Activated naive CD8-positive, alpha-beta T cell (primary cell): ENCODE results near the gene SPATS2.

Experiments
- H3K27ac Mint-ChIP-seq: one replicate; pipeline ENCODE4 v1.8.0; 2021; ENCODE audit warnings: mixed read lengths
- H3K27me3 Mint-ChIP-seq: one replicate; pipeline ENCODE4 v1.8.0; 2021; ENCODE audit warnings: mixed read lengths
- H3K36me3 Mint-ChIP-seq: one replicate; pipeline ENCODE4 v1.8.0; 2021; ENCODE audit warnings: mixed read lengths
- H3K4me1 Mint-ChIP-seq: one replicate; pipeline ENCODE4 v1.8.0; 2021; ENCODE audit warnings: low read depth, mixed read lengths
- H3K4me3 Mint-ChIP-seq: one replicate; pipeline ENCODE4 v1.8.0; 2021; ENCODE audit warnings: mild to moderate bottlenecking, mixed read lengths
- H3K9me3 Mint-ChIP-seq: one replicate; pipeline ENCODE4 v1.8.0; 2021; ENCODE audit warnings: low read depth, mixed read lengths

SPATS2 gene

GRCh38 chr12:49555631-49556390 is 188.5 kb downstream of the SPATS2 start:
- peaks cover 2% of the 10 kb centered on the region for H3K36me3 Mint-ChIP-seq
- no peaks in the 10 kb centered on the region for H3K9me3 Mint-ChIP-seq
- peaks cover 14% of the 10 kb centered on the region for H3K4me1 Mint-ChIP-seq
- no peaks in the 10 kb centered on the region for H3K27me3 Mint-ChIP-seq
- no peak overlapping the region for H3K4me3 Mint-ChIP-seq
- H3K27ac Mint-ChIP-seq, result no peak overlapping the region

DNA sequence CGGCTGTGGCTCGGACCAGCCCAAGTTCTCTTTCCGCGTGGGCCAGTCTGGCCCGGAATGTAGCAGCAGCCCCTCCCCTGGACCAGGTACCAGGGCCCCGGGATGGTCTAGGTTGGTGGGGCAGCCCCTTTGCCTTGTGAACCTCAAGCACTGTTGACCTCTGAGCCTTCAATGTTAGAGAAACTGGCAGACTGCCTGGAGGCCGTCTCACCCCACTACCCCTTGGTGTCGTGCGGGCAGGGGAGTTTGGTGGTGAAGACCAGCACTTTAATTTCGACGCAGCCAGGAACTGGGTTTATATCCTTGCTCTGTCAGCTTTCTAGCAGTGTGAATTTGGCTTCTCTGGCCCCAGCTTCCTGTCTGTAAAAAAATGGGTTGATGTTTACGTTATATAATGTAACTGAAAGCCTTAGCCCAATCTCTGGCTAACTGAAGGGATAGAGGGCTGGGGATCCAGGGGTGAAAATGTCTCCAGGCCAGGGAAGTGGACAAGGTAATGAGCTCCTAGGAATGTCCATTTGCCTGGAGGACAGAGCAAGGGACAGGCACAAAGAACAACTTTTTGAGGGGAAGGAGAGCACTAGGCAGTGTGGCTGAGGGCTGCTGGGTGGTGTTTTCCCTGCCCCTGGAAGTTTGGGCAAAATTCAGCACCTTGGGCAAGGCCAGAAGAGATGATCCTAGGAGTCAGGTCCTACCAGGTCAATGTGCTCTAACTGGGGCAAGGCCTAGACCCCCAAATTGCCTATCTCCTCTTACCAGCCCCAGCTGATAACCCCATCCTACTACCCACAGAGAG is 189.3 kb downstream of the SPATS2 start:
- no peaks in the 10 kb centered on the region for H3K27me3 Mint-ChIP-seq
- H3K4me1 Mint-ChIP-seq, result peaks cover 19% of the 10 kb centered on the region
- peaks cover 4% of the 10 kb centered on the region for H3K36me3 Mint-ChIP-seq
- no peak overlapping the region for H3K4me3 Mint-ChIP-seq
- no peaks in the 10 kb centered on the region for H3K9me3 Mint-ChIP-seq
- H3K27ac Mint-ChIP-seq, result peak overlapping the region; percentile 46

GRCh38 chr12:49557187-49557916 is 190.1 kb downstream of the SPATS2 start:
- Mint-ChIP-seq H3K27ac (no peak overlapping the region), H3K4me3 (no peak overlapping the region), H3K4me1 (peaks cover 19% of the 10 kb centered on the region), H3K27me3 (no peaks in the 10 kb centered on the region), H3K36me3 (peaks cover 4% of the 10 kb centered on the region), H3K9me3 (no peaks in the 10 kb centered on the region)

DNA sequence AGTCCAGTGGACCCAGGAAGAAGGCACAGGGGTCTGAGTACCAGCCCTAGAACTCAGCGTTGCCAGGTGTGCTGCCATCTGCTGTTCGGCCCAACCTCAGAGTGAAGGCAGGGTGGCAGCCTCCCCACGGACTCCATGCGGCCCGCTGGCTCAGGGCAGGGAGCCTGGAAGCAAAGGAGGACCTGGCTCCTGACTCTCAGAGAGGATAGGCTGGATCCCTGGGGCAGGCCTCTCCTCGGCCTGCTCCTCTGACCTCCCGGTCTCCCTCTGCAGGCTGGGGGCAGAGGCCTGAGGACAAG is 190.6 kb downstream of the SPATS2 start:
- H3K27me3 Mint-ChIP-seq, result no peaks in the 10 kb centered on the region
- H3K4me1 Mint-ChIP-seq, result peaks cover 16% of the 10 kb centered on the region
- no peak overlapping the region for H3K27ac Mint-ChIP-seq
- no peak overlapping the region for H3K4me3 Mint-ChIP-seq
- no peaks in the 10 kb centered on the region for H3K9me3 Mint-ChIP-seq
- peaks cover 4% of the 10 kb centered on the region for H3K36me3 Mint-ChIP-seq

DNA sequence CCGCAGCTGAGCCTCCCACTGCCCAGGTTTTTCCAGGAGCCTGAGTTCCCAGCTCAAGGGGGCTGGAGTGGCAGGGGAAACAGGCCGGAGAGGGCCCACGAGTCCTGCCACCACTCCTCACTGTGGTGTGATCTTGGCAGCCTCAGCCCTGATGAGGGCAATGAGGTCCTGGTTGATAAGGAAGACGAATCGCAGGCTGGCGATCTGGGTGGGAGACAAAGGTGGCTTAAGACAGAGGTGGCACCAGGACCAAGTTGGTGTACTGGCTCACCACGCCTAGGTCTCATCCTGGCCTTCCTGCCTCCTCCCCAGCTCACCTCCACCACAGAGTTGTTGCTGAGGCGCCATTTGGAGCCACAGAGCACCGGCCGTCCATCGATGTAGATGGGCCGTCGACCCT is 191.3 kb downstream of the SPATS2 start:
- peaks cover 14% of the 10 kb centered on the region for H3K4me1 Mint-ChIP-seq
- H3K27ac Mint-ChIP-seq, result no peak overlapping the region
- H3K9me3 Mint-ChIP-seq, result no peaks in the 10 kb centered on the region
- no peak overlapping the region for H3K4me3 Mint-ChIP-seq
- no peaks in the 10 kb centered on the region for H3K27me3 Mint-ChIP-seq
- H3K36me3 Mint-ChIP-seq, result peaks cover 4% of the 10 kb centered on the region

- Mint-ChIP-seq H3K9me3 (no peaks in the 10 kb centered on the region), H3K27me3 (no peaks in the 10 kb centered on the region), H3K36me3 (peaks cover 4% of the 10 kb centered on the region), H3K4me1 (peaks cover 19% of the 10 kb centered on the region), H3K27ac (no peak overlapping the region), H3K4me3 (no peak overlapping the region)
These were observed 191.9 kb downstream of the SPATS2 start for GRCh38 chr12:49559011-49559675.

GRCh38 chr12:49560695-49561094 is 193.4 kb downstream of the SPATS2 start:
- Mint-ChIP-seq H3K36me3 (peaks cover 4% of the 10 kb centered on the region), H3K27me3 (no peaks in the 10 kb centered on the region), H3K4me3 (no peak overlapping the region), H3K27ac (peak overlapping the region; percentile 69), H3K9me3 (no peaks in the 10 kb centered on the region), H3K4me1 (peaks cover 31% of the 10 kb centered on the region)

- Mint-ChIP-seq H3K4me1 (peaks cover 36% of the 10 kb centered on the region), H3K9me3 (no peaks in the 10 kb centered on the region), H3K4me3 (no peak overlapping the region), H3K27me3 (no peaks in the 10 kb centered on the region), H3K36me3 (peaks cover 4% of the 10 kb centered on the region), H3K27ac (no peak overlapping the region)
These were observed 195.0 kb downstream of the SPATS2 start for GRCh38 chr12:49562233-49562632.

DNA sequence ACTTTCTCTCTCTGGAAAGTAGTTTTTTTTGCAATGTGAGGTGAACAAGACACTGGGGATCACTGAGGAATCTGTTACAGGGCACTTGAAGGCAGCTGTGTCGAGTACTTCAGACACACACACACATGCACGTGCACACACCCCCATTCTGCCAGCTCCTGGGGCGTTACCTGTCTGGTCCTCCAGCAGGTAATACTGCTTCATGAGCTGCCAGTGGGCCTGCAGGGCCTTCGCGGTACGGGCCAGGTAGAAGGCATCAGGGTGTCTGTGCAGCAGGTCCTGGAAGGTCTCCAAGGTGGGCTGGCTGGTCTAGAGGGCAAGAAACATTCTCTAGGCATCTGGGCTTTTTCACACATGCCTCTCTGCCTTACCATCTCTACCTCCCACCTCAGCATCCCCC is 195.6 kb downstream of the SPATS2 start:
- Mint-ChIP-seq H3K9me3 (no peaks in the 10 kb centered on the region), H3K4me3 (no peak overlapping the region), H3K4me1 (peaks cover 41% of the 10 kb centered on the region), H3K27ac (no peak overlapping the region), H3K27me3 (no peaks in the 10 kb centered on the region), H3K36me3 (peaks cover 4% of the 10 kb centered on the region)

DNA sequence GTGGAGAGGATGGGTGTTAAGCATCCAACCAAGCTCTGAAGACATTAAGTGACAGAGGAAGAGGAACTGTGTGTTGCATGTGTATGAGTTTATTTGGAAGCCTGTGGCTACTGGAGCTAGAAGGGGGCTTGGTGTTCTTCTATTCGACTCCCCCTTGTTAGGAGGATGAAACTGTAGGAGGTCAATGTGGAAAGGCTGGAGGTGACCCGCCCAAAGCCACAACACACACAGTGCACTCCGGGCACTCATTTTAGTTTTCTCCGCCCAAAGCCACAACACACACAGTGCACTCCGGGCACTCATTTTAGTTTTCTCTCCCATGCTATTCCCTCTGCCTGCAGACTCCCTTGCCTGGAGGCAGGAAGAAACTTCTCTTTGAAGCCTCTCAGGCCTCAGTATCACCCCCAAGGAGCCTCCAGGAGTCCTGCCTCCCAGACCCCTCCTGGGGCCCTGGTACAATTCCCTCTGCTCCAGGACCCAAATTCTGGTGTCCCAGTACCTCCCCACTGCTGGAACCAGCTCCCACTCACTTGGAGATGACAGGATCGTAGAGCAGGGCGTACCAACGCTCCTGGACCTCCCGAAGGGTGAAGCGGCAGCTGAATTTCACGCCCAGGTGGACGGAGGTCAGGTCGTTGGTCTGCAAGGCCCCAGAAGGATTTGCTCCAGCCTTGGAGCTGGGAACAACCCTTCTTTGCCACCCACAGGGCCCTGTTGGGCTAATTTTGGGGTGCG is 196.9 kb downstream of the SPATS2 start:
- H3K4me3 Mint-ChIP-seq, result peak overlapping the region; percentile 20
- no peak overlapping the region for H3K27ac Mint-ChIP-seq
- H3K9me3 Mint-ChIP-seq, result no peaks in the 10 kb centered on the region
- peaks cover 4% of the 10 kb centered on the region for H3K36me3 Mint-ChIP-seq
- H3K4me1 Mint-ChIP-seq, result peaks cover 48% of the 10 kb centered on the region
- H3K27me3 Mint-ChIP-seq, result no peaks in the 10 kb centered on the region

GRCh38 chr12:49564686-49565405 is 197.6 kb downstream of the SPATS2 start:
- peak overlapping the region; percentile 28 for H3K4me3 Mint-ChIP-seq
- no peaks in the 10 kb centered on the region for H3K27me3 Mint-ChIP-seq
- H3K36me3 Mint-ChIP-seq, result peaks cover 4% of the 10 kb centered on the region
- peaks cover 48% of the 10 kb centered on the region for H3K4me1 Mint-ChIP-seq
- no peaks in the 10 kb centered on the region for H3K9me3 Mint-ChIP-seq
- no peak overlapping the region for H3K27ac Mint-ChIP-seq

GRCh38 chr12:49565406-49566265 is 198.4 kb downstream of the SPATS2 start:
- Mint-ChIP-seq H3K36me3 (peaks cover 4% of the 10 kb centered on the region), H3K27me3 (no peaks in the 10 kb centered on the region), H3K4me1 (peaks cover 50% of the 10 kb centered on the region), H3K27ac (no peak overlapping the region), H3K9me3 (no peaks in the 10 kb centered on the region), H3K4me3 (peak overlapping the region; percentile 17)

- Mint-ChIP-seq H3K27ac (no peak overlapping the region), H3K4me3 (peak overlapping the region; percentile 17)
These were observed 199.1 kb downstream of the SPATS2 start for GRCh38 chr12:49566361-49566760.

More at GRCh38 chr12:49566361-49566760, 199.1 kb downstream of the SPATS2 start:
- Mint-ChIP-seq H3K27me3 (no peaks in the 10 kb centered on the region), H3K4me1 (peaks cover 51% of the 10 kb centered on the region), H3K9me3 (no peaks in the 10 kb centered on the region), H3K36me3 (no peaks in the 10 kb centered on the region)
